Cerebellar nuclear complex (tissue), 1 donor: ENCODE results near the gene GSTA2.
"Not testable (repeated sequence)": the region's sequence is repeated elsewhere in the genome, so short reads cannot be mapped to it uniquely, and the experiment has no call there.

Experiments used
- DNase-seq, 2 experiments: peaks; one replicate each; lab custom pipeline; 2025; lab: John Stamatoyannopoulos, UW

The GSTA2 gene

DNA sequence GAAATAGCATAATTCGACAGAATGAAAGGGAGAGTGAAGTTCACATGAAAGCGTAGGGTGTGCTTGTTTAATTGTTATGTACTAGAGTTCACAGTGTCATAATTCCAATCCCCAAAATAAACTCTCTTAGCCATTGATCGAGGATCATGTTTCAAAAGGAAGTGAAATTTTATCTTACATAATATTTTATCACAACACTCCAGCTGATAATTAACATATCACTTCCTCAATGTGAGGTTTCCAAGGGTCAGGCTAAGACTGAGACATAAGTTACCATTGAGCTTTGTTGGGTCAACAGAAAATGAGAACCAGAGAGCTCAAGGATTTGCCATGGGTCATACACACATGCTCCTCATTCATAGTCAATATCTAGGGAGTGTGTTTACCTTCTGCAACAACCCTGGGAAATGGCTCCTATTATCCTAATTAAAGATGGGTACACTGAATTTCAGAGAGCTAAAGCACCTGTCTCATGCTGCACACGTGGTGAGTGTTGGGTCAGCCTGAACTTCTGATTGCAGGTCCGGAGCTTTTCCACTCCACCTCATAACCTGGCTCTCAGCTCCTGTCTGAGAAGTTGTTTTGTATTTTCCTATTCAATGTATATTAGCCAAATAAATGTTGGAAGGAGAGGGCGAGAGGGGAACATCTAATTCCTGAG lies 3.0 kb downstream of the GSTA2 start:
- no peak for DNase-seq

GRCh38 chr6:52759085-52759484 lies 4.2 kb downstream of the GSTA2 start:
- DNase-seq: no peak

DNA sequence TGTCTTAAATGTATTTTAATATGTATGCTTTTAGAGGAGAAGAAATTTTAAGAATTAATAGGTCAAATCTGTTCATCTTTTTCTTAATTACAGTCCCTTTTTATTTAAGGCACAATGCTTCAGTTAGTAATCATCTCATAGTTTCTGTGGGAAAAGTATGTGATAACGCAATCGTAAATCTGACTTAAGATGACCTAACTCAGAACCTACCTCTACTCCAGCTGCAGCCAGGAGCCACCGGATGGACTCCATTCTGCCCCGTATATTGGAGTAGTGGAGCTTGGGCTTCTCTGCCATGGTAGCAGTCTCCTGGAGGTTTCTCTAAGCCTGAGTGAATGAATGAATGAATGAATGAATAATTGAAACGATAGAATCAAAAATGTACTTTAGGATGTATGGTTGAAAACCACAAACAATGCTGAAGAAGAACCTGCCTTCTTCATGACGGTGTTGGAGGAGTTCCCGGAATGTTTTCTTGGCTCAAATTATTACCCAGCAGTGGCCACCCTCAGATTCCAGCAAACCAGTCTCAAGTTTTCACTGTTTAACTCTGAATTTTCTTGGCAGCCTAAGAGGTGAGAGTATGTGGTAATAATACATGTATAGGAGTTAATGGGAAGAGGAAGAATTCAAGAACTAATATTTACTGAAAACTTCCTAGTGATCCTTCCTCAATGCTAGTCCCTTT lies 5.5 kb downstream of the GSTA2 start:
- DNase-seq: not testable (repeated sequence)

DNA sequence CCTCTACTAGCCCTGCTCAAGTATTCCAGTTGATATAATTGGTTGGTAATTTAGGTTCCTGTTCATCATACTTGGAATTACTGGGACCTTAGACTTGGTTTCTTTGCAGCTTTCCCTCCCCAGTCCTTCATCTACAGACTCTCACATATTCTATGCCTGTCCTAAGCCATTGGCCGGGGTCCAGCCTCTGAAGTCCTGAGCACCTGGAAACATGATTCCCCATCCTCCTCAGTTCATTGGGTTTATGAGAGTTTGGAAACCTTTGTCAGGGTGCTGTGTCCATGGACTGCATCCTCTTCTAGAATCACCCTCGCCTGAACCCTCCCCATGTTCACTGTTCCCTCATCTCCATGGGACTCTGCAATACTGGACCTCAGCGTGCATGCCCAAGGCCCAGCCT lies 8.8 kb downstream of the GSTA2 start:
- no peak for DNase-seq

GRCh38 chr6:52753137-52753536 lies 10.1 kb downstream of the GSTA2 start:
- DNase-seq: not testable (repeated sequence)

DNA sequence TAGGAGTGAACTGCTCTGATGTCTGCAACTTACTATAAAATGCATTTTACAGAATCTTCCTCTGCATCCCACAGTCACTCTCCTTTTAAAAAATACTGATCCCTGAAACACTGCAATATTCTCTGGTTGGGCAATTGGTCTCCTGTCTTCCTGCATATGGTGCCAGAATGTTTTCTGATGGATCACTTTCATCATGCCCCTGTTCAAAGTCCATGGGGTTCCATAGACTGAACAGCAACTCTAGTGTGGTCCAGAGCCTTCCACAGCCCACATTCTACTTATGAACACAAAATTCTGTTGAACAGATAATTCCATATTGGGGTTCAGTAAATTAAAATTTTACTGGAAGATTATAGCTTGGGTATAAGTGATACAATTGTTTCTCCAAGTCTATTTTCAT lies 11.0 kb downstream of the GSTA2 start:
- no peak for DNase-seq

DNA sequence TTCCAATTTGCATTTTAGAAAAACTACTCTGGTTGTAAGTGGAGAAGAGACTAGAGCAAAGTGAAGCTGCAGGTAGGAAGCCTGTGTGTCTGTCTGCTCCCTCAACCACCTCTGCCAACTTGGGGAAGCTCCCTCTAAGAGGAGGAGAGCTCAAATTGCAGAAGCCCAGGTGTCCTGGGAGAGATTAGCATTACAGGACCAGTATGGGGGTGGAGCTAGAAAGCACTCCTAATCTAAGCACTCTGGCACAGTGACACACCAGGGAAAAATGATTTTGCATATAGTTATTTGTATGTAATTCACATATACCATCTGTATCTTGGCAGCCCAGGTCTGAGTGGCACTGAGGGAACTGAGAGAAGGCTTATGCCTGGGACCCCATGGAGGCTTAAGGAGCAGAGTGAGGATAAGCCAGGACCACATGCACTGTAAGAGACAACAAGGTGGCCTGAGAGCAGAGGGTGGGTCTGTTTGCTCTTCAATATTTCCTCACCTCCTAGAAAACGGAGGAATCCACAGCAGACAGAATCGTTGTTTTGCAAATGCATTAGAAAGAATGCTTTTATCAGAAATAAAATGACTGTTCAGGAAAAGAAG lies 13.6 kb downstream of the GSTA2 start:
- DNase-seq: no peak

DNA sequence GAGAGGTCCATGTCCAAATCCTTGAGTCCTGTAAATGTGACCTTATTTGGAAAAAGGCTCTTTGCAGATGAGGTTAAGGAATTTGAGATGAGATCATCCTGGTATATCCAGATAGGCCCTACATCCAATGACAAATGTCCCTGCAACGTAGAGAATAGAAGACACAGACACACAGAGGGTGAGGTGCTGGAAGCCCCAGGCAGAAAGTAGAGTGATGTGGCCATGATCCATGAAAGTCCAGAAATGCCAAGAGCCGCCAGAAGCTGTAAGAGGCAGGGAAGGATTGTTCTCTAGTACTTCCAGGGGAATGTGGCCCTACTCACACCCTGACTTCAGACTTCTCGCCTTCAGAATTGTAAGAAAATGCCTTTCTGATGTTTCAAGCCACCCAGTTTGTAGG lies 16.0 kb downstream of the GSTA2 start:
- not testable (repeated sequence) for DNase-seq

DNA sequence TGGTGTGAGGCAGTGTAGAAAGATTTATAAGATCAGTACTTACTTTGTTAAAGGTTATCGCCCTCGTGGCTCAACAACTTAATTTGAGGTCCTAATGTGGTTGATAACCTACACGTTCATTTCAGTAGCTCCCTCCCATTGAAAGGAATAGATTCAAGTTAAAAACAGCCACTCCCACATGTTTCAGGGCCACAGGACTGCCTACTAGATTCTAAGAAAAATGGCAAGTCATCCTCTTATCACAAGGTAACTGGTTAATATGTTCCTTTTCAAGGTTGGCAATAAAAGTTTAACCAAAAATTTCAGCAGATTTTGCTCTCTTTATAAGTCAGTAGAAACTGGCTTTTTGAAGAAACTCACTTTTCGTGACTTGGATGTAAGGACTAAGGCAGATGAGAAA lies 17.1 kb downstream of the GSTA2 start:
- no peak for DNase-seq

- DNase-seq: no peak
These were observed 17.5 kb downstream of the GSTA2 start for GRCh38 chr6:52745764-52746201.

- no peak for DNase-seq
These were observed 21.4 kb downstream of the GSTA2 start for GRCh38 chr6:52741872-52742271.

- DNase-seq: no peak
These were observed 23.6 kb downstream of the GSTA2 start for GRCh38 chr6:52739627-52740026.

DNA sequence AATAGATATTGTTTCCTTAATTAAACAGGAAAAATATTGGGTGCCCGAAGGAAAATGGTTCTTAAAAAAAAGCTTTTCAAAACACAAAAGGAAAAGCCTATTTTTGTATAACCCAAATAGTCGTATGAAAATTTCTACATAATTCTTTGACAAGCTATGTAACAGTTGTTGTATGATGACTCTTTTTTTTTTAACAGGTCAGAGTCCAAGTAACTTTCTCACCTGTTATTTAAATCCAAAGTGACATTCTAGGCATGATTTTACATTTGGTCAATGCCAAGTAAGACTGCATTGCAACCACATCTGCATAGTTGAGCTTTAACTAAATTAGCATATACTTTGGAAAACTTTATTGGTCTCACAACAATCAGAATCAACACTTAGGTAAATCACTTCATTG lies 24.1 kb downstream of the GSTA2 start:
- no peak for DNase-seq

DNA sequence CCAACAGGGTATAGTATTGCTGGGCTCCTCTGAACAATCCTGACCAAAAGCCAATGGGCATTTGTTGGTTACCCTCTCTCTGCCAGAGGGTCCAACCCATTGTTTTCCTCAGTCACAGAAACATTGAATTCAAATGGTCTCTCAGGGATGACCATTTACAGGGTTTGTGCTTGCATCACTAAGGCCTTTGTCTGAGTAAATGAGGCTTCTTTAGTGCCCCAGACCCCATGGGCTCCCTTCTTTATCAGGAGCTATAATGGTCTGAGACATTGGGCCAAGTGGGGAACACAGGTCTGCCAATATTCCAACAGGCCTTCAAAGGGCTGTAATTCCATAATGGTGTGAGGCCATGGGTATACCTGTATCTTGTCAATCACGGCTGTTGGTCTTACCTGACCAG lies 27.1 kb downstream of the GSTA2 start:
- DNase-seq: no peak

DNA sequence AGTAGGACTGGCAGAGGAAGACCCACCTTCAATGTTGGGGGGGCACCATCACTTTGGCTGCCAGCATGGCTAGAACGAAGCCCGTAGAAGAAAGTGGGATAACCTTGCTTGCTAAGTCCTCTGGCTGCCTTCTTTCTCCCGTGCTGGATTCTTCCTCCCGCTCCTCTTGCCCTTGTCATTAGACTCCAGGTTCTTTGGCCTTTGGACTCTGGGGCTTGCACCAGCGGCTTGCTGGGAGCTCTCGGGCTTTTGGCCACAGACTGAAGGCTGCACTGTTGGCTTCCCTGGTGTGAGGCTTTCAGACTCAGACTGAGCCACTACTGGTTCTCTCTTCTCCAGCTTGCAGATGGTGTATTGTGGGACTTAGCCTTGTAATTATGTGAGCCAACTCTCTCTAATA lies 28.2 kb downstream of the GSTA2 start:
- DNase-seq: no peak

- DNase-seq: no peak
These were observed 29.2 kb downstream of the GSTA2 start for GRCh38 chr6:52734072-52734471.

DNA sequence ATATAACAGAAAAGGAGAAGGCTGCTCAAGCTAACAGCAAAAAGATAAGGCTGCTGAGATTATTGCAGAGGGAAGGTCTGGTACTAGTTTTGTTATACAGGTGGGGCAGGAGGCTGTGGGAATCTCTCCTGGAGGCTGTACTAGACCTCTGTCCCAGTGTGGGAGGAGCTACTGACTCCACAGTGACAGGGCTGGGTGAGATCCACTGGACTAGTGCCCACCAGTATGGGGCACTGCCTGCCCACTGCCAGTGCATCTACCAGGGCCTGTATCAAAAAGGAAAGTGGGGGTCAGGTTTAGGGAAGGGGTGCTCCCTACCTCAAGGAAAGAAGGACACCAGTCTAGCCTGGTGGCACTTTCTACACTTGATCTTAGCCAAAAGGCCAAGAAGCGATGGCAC lies 30.1 kb downstream of the GSTA2 start:
- DNase-seq: no peak

- DNase-seq: no peak
These were observed 31.6 kb downstream of the GSTA2 start for GRCh38 chr6:52731719-52732118.

- DNase-seq: no peak
These were observed 33.7 kb downstream of the GSTA2 start for GRCh38 chr6:52729576-52729975.

DNA sequence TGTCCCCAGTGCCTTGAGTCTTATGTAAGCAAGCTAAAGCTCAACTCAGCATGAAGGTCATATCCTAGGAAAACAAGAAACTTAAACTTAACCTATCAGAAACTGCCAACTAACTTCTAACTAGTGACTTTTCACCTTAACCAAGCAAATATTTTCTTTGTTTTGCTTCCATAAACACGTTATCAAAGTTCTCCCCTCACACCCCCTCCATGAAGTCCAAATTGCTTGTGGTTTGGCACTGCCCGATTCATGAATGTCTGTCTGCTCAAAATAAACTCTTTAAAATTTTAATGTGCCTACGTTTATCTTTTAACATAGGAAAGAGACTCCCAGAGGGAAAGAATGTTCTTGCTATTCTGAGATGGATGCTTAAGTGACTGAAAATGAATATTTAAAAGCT lies 34.9 kb downstream of the GSTA2 start:
- no peak for DNase-seq

DNA sequence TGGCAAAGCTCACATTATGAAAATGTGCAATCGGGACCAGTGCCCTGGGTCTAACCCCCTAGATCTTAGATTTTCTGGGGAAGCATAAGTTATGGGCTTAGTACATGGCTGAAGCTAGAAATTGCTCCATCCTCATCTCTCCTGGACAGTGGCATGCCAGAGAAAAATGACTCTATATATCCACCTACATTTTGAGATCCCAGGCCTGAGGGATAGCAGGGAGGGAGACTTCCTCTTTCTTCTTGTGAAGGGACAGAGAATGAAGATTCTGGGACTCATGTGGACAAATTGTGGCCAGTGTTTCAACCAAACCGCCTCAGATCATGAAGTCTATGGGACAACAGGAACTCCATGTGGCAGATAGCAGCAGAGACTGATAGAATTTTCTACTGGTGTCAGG lies 35.4 kb downstream of the GSTA2 start:
- no peak for DNase-seq

- DNase-seq: no peak
These were observed 36.3 kb downstream of the GSTA2 start for GRCh38 chr6:52726741-52727535.

- DNase-seq: no peak
These were observed 37.1 kb downstream of the GSTA2 start for GRCh38 chr6:52726193-52726542.
